ENCODE data around the gene TBXA2R. TPM values are rescaled to one million over a fixed set of nuclear protein-coding genes. Genes with fewer than 3 reads are reported as not detected.

Gene TBXA2R
- total and polyA plus RNA-seq, 2 donors (not counting 3 experiments of a cell fraction or from before 2014, with no cell fraction given), result 2.4 to 2.9 TPM

- dilution Hi-C loops (cut with MboI; ENCODE audit: extremely low pct_ligation_motif_present, low sequenced_read_pairs) (no loop called here), intact Hi-C loops (cut with micrococcal nuclease) (loop anchor here (1.0 kb wide), 1 partner anchor 31 kb away; no protein-coding TSS in a partner anchor)
- H2AFZ ChIP-seq (ENCODE audit: low read depth, low read length), result no peak overlapping the region
- H3K9me3 ChIP-seq (replicated peaks; ENCODE audit: control insufficient read depth, insufficient read depth, low read length), result no peaks in the 10 kb centered on the region
- no peak for DNase-seq (ENCODE audit: low read depth, low spot score)
- no peak overlapping the region for H3K9ac ChIP-seq (replicated peaks; ENCODE audit: extremely low read depth, insufficient read depth, low read length)
- TF ChIP-seq POLR2AphosphoS5 (IDR thresholded peaks at IDR 0.05; ENCODE audit: insufficient read depth, low read depth, low read length) (no peak), FOS (IDR thresholded peaks at IDR 0.05; ENCODE audit: borderline replicate concordance, insufficient read depth, low read length) (no peak), GATA2 (IDR thresholded peaks at IDR 0.05; ENCODE audit: insufficient read depth, insufficient read length, low read depth, low read length) (no peak), MAX (IDR thresholded peaks at IDR 0.05; ENCODE audit: insufficient read depth, insufficient read length) (no peak), CTCF (IDR thresholded peaks at IDR 0.05; ENCODE audit: extremely low read depth in 1 of 2, insufficient read depth in 1 of 2, low read depth in 1 of 2, low read length in 2 of 2) (no peak), POLR2A (IDR thresholded peaks at IDR 0.05; ENCODE audit: low read depth, low read length) (no peak), JUN (IDR thresholded peaks at IDR 0.05; ENCODE audit: borderline replicate concordance, insufficient read depth, insufficient read length, low read depth) (no peak), MYC (IDR thresholded peaks at IDR 0.05; ENCODE audit: low read depth, low read length) (no peak), EZH2 (IDR thresholded peaks at IDR 0.05; ENCODE audit: borderline replicate concordance, low read depth, low read length, severe bottlenecking) (no peak)
- no TSS peak for BruUV-seq (replicated peaks)
- no peak overlapping the region for H3K4me3 ChIP-seq (replicated peaks in 1 of 3; ENCODE audit: insufficient read depth in 1 of 3, low read depth in 1 of 3, low read length in 3 of 3)
- H3K4me2 ChIP-seq (ENCODE audit: insufficient read depth, low read length), result no peak overlapping the region
- ChIA-PET POLR2A (no interaction called here), CTCF (interaction anchor here (0.7 to 4.1 kb wide), 8 partner anchors 13 to 41 kb away, joined by 3 to 22 read pairs (median 4); no protein-coding TSS in a partner anchor)
- no peak for FAIRE-seq
- H3K4me1 ChIP-seq (ENCODE audit: control insufficient read depth, extremely low read depth, insufficient read depth, low read length), result peaks cover 5% of the 10 kb centered on the region
- no peaks in the 10 kb centered on the region for H3K9me1 ChIP-seq (replicated peaks; ENCODE audit: control insufficient read depth, extremely low read depth, insufficient read depth, low read length)
- no peaks in the 10 kb centered on the region for H3K79me2 ChIP-seq (ENCODE audit: control insufficient read depth, insufficient read depth, low read length)
- H3K36me3 ChIP-seq (ENCODE audit: control insufficient read depth in 2 of 2, extremely low read depth in 1 of 2, insufficient read depth in 2 of 2, low read length in 2 of 2), result no peaks in the 10 kb centered on the region
- H3K27me3 ChIP-seq (ENCODE audit: control insufficient read depth in 2 of 2, insufficient read depth in 2 of 2, low read length in 2 of 2), result peaks cover 0 to under 1% of the 10 kb centered on the region in 2 experiments
- H4K20me1 ChIP-seq (replicated peaks; ENCODE audit: control insufficient read depth, extremely low read depth, insufficient read depth, low read length), result no peaks in the 10 kb centered on the region
- H3K27ac ChIP-seq (ENCODE audit: insufficient read depth, low read depth, low read length), result no peak overlapping the region
Measured at GRCh38 chr19:3586707-3587346, 19.8 kb downstream of the TBXA2R start.

Measured in endothelial cell of umbilical vein (primary cell).